Thymus (tissue), 11 donors: ENCODE measurements around the gene CNTN4. TPM values are rescaled to one million over a fixed set of nuclear protein-coding genes. Genes with fewer than 3 reads are reported as not detected.

Source experiments
- DNase-seq, 9 donors: peaks; one replicate each; pipeline ENCODE4 v3.0.0-alpha.2; 2013; ENCODE audit warnings: low spot score in 9 of 9, low read depth in 6 of 9, missing footprints in 1 of 9
- H3K27ac ChIP-seq, 2 donors: one replicate each; pipeline ENCODE4 v1.5.1; 2013; ENCODE audit warnings: control low read depth in 1 of 2, low read depth in 1 of 2, low read length in 1 of 2, mild to moderate bottlenecking in 1 of 2, moderate library complexity in 1 of 2
- H3K27me3 ChIP-seq, 2 donors: one replicate each; pipeline ENCODE4 v1.5.1; 2013; ENCODE audit warnings: low read length in 1 of 2; ENCODE audit not compliant: control insufficient read depth in 2 of 2, insufficient read depth in 1 of 2
- H3K36me3 ChIP-seq, 2 donors: one replicate each; pipeline ENCODE4 v1.5.1; 2013; ENCODE audit warnings: low read length in 1 of 2, mild to moderate bottlenecking in 1 of 2, moderate library complexity in 1 of 2; ENCODE audit not compliant: control insufficient read depth in 2 of 2, insufficient read depth in 2 of 2
- H3K4me1 ChIP-seq, 2 donors: one replicate each; pipeline ENCODE4 v1.5.1; 2013; ENCODE audit warnings: low read length in 2 of 2; ENCODE audit not compliant: control insufficient read depth in 2 of 2, insufficient read depth in 2 of 2
- H3K4me3 ChIP-seq, 2 donors: one replicate each; pipeline ENCODE4 v1.5.1; 2013; ENCODE audit warnings: low read length in 2 of 2, control low read depth in 1 of 2, mild to moderate bottlenecking in 1 of 2
- H3K9me3 ChIP-seq, 2 donors: one replicate each; pipeline ENCODE4 v1.5.1; 2013; ENCODE audit warnings: low read length in 1 of 2, mild to moderate bottlenecking in 1 of 2; ENCODE audit not compliant: control insufficient read depth in 2 of 2, insufficient read depth in 1 of 2
- WGBS: extraction: QIAGEN DNeasy Blood & Tissue Kit; methylation state at CpG from one replicate; pipeline ENCODE4 v1.1.7; 2013; 5-methylcytosine and 5-hydroxymethylcytosine counted together
- polyA plus RNA-seq: library from polyadenylated mRNA; stranded (reverse); fragments of 200-250 nt; gene quantifications from one replicate; pipeline ENCODE4 v1.2.3, GENCODE V29; 2013
- total RNA-seq: library from RNA; stranded (reverse); fragments of 120-200 nt; gene quantifications from one replicate; pipeline ENCODE4 v1.2.4, GENCODE V29; 2013
- donor health status: healthy.

The CNTN4 gene
- total and polyA plus RNA-seq, 2 donors, result 9.4 to 9.9 TPM

- no peak for DNase-seq
- Histone ChIP-seq H3K36me3 (no peaks in the 10 kb centered on the region), H3K9me3 (no peaks in the 10 kb centered on the region), H3K27ac (no peak overlapping the region), H3K4me1 (no peaks in the 10 kb centered on the region), H3K27me3 (peaks cover 23 to 26% of the 10 kb centered on the region in 2 donors), H3K4me3 (no peak overlapping the region)
- 68% methylated on average over 3 of the region's 3 CpGs for WGBS
Observed at GRCh38 chr3:2094941-2095340, 3.7 kb upstream of the CNTN4 start.

GRCh38 chr3:2096216-2096615, 2.5 kb upstream of the CNTN4 start:
- no peaks in the 10 kb centered on the region for H3K4me1 ChIP-seq
- WGBS, result 22% methylated on average over 7 of the region's 7 CpGs
- H3K9me3 ChIP-seq, result no peaks in the 10 kb centered on the region
- H3K36me3 ChIP-seq, result no peaks in the 10 kb centered on the region
- H3K4me3 ChIP-seq, result no peak overlapping the region
- H3K27me3 ChIP-seq, result peaks cover 31 to 32% of the 10 kb centered on the region in 2 donors
- no peak overlapping the region for H3K27ac ChIP-seq
- no peak for DNase-seq

DNA sequence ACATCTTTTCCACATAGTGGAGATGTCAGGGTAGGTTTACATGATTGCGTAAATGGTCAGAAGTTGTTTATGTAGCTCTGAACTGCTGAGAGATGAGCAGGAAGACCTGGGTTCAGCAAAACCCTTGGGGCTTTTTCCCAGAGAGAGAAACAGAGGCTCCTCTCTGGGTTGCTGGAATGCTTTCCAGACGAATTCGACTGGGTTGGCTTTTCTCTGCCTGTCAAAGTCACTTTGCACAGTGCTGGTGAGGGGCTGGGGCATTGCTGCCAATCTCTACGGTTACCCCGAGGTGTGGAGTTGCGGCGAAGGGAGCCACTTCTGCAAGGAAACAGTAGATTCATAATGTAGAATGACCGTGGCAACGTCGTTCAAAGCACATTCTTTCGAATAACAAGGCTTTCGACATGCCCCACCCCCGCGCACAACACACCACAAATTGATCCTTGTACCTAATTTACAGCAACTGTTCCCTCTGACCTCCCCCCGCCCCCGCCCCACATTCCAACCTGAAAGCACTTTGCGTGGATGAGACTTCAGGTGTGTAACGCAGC, 950 bp upstream of the CNTN4 start:
- no peak for DNase-seq
- H3K27ac ChIP-seq, result no peak overlapping the region

GRCh38 chr3:2099028-2099671, 484 bp downstream of the CNTN4 start:
- DNase-seq, result peak in 1 of 9 donors; percentile 2
- H3K4me1 ChIP-seq, result no peaks in the 10 kb centered on the region
- H3K9me3 ChIP-seq, result no peaks in the 10 kb centered on the region
- peak overlapping the region; percentile 31 to 40 for H3K4me3 ChIP-seq
- H3K27ac ChIP-seq, result no peak overlapping the region
- no peaks in the 10 kb centered on the region for H3K36me3 ChIP-seq
- H3K27me3 ChIP-seq, result peaks cover 31 to 32% of the 10 kb centered on the region in 2 donors
- WGBS, result 2% methylated on average over 58 of the region's 58 CpGs

More for the DNA sequence above, 950 bp upstream of the CNTN4 start:
- 11% methylated on average over 18 of the region's 18 CpGs for WGBS
- Histone ChIP-seq H3K9me3 (no peaks in the 10 kb centered on the region), H3K36me3 (no peaks in the 10 kb centered on the region), H3K27me3 (peaks cover 31 to 32% of the 10 kb centered on the region in 2 donors), H3K4me3 (no peak overlapping the region), H3K4me1 (no peaks in the 10 kb centered on the region)

DNA sequence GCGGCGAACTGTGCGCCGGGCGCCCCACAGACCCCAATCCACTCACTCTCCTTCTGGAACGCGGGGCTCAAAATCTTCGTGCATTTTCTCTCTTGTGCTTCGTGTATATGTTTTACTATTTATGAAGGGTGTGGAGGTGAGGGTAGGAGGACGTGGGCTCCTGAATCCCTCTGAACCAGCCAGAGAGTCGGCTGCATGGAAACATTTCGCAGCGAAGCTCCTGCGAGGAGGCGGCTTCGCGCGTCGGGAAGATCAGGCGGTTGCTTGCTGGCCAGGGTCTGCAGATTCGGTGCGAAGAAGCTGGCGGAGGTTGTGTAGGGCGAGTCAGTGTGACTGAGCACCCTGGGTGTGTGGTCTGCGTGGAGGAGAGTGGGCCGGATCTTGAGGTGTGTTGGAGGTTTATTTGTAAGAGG, 1.1 kb downstream of the CNTN4 start:
- no peak for DNase-seq
- Histone ChIP-seq H3K4me3 (peak overlapping the region; percentile 31 to 40), H3K27me3 (peaks cover 31 to 32% of the 10 kb centered on the region in 2 donors), H3K36me3 (no peaks in the 10 kb centered on the region), H3K27ac (no peak overlapping the region), H3K9me3 (no peaks in the 10 kb centered on the region), H3K4me1 (no peaks in the 10 kb centered on the region)
- WGBS, result 8% methylated on average over 26 of the region's 26 CpGs

DNA sequence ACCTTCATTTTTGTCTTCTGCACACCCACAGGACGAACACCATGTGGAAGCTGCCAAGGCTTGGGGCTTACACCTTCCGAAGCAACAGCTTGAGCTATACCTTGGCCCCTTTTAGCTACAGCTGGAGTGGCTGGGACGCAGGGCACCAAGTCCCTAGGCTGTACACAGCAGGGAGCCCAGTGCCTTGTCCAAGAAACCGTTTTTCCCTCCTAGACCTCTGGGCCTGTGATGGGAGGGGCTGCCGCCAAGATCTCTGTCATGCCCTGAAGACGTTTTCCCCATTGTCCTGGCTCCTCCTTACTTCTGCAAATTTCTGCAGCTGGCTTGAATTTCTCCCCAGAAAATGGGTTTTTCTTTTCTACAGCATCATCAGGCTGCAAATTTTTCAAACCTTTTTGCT, 7.8 kb downstream of the CNTN4 start:
- no peaks in the 10 kb centered on the region for H3K36me3 ChIP-seq
- no peak for DNase-seq
- H3K4me1 ChIP-seq, result no peaks in the 10 kb centered on the region
- H3K27ac ChIP-seq, result no peak overlapping the region
- H3K4me3 ChIP-seq, result no peak overlapping the region
- H3K27me3 ChIP-seq, result no peaks in the 10 kb centered on the region
- 79% methylated on average over 6 of the region's 6 CpGs for WGBS
- peaks cover 0 to 6% of the 10 kb centered on the region in 2 donors for H3K9me3 ChIP-seq

DNA sequence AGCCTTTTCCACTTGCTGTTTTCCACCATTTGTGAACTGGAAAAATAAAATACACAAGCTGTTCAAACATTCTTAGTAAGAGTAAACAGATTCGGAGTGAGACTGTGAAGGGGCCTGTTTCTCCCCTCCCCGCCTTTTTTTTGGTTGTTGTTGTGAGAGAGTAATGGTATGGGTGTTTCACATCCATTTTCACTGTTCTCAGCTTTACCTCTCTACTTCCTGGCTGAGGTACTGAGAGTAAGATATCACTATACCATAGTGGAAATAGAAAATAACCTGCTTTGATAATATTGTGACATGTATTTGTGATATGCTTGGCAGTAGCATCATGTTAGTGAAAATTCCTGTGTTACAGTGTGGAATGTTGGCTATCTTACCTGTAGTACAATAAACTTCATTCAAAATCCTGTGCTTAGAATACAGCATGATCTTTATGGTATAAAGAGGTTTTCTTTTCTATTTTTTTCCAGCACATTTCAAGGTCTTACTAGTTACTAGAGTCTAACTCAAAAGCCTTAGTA, 12.0 kb downstream of the CNTN4 start:
- Histone ChIP-seq H3K9me3 (peaks cover 0 to 6% of the 10 kb centered on the region in 2 donors), H3K27me3 (no peaks in the 10 kb centered on the region), H3K36me3 (no peaks in the 10 kb centered on the region), H3K27ac (no peak overlapping the region), H3K4me3 (no peak overlapping the region), H3K4me1 (no peaks in the 10 kb centered on the region)
- DNase-seq, result no peak
- WGBS, result 80% methylated on average over 2 of the region's 2 CpGs

GRCh38 chr3:2114617-2115275, 16.1 kb downstream of the CNTN4 start:
- Histone ChIP-seq H3K4me3 (no peak overlapping the region), H3K36me3 (no peaks in the 10 kb centered on the region), H3K27ac (no peak overlapping the region), H3K4me1 (no peaks in the 10 kb centered on the region), H3K27me3 (no peaks in the 10 kb centered on the region), H3K9me3 (no peaks in the 10 kb centered on the region)
- DNase-seq, result no peak
- 94% methylated on average over 3 of the region's 3 CpGs for WGBS

DNA sequence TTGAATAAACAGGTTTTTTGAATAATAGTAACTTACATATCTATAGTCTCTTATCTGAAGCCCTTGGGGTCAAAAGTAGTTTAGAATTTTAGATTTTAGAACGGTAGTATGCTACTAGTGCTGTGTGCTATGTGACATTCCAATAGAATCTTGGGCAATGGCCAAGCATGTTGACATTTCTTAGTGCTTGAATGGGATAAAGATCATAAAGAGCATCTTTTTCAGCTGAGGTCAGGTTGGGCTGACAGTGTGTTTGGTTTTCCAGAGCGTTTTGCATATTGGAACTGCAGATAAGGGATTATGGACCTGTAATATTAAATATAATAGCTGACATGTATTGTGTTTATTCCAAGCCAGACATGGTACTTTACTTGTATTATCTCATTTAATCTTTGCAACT, 32.1 kb downstream of the CNTN4 start:
- no peak for DNase-seq
- no peak overlapping the region for H3K4me3 ChIP-seq
- H3K27me3 ChIP-seq, result no peaks in the 10 kb centered on the region
- no peaks in the 10 kb centered on the region for H3K4me1 ChIP-seq
- 84% methylated on average over 2 of the region's 2 CpGs for WGBS
- H3K27ac ChIP-seq, result no peak overlapping the region
- no peaks in the 10 kb centered on the region for H3K9me3 ChIP-seq
- H3K36me3 ChIP-seq, result no peaks in the 10 kb centered on the region
